ENCODE data around the gene MOB3B. TPM values are rescaled to one million over a fixed set of nuclear protein-coding genes. Genes with fewer than 3 reads are reported as not detected.

MOB3B gene
- total RNA-seq, 2 donors from 2014 or later, result 3.1 to 17.8 TPM

DNA sequence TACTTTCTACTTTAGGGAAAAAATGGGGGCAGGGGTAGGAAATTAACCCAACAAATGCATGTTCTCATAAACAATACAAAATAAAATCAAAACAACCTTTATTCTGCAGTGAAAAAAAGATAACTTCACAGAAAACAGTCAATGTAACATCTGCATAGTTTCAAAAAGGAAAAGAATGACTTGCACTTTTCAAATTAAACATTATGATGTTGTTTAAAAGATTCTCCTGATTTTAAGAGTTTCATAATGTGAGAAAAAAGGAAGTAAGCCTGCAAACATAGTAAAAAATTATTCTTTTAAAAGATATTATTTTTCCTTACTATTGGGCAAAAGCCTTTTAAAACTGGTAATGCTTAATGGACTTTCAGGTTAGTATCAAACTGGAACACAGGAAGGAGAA lies 36.1 kb upstream of the MOB3B start:
- intact Hi-C loops (cut with DNase I), result no loop called here
- H3K36me3 ChIP-seq, result no peaks in the 10 kb centered on the region
- H3K4me1 ChIP-seq (replicated peaks), result no peaks in the 10 kb centered on the region
- TF ChIP-seq POLR2A (IDR thresholded peaks at IDR 0.05), result no peak
- TF ChIP-seq, protein P1, sequence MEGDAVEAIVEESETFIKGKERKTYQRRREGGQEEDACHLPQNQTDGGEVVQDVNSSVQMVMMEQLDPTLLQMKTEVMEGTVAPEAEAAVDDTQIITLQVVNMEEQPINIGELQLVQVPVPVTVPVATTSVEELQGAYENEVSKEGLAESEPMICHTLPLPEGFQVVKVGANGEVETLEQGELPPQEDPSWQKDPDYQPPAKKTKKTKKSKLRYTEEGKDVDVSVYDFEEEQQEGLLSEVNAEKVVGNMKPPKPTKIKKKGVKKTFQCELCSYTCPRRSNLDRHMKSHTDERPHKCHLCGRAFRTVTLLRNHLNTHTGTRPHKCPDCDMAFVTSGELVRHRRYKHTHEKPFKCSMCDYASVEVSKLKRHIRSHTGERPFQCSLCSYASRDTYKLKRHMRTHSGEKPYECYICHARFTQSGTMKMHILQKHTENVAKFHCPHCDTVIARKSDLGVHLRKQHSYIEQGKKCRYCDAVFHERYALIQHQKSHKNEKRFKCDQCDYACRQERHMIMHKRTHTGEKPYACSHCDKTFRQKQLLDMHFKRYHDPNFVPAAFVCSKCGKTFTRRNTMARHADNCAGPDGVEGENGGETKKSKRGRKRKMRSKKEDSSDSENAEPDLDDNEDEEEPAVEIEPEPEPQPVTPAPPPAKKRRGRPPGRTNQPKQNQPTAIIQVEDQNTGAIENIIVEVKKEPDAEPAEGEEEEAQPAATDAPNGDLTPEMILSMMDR (IDR thresholded peaks at IDR 0.05), result no peak
- TF ChIP-seq POLR2AphosphoS5 (IDR thresholded peaks at IDR 0.05), result no peak
- no peak overlapping the region for H3K4me3 ChIP-seq
- H3K27ac ChIP-seq, result no peak overlapping the region
- H3K9me3 ChIP-seq, result no peaks in the 10 kb centered on the region
- DNase-seq (ENCODE audit: low spot score), result no peak
- H3K27me3 ChIP-seq (replicated peaks; ENCODE audit: insufficient read depth), result no peaks in the 10 kb centered on the region

DNA sequence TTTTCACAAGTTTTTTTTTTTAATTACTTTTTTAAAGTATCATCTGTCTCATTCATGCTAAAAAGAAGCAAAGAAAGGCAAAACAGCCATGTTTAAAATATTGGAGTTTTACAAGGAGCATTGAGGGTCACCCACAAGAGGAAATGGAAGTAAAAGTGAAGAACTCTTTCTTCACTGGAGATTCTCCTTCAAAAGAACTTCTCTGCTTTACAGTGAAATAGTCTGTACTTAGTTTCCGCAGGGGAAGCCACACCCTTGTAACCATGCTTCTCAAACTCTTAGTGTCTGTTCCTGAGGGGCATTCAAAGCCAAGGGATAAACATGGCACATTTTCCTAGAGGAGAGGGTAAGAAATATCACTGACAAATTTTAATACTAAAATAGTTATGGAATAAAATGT lies 35.1 kb upstream of the MOB3B start:
- H3K27me3 ChIP-seq (replicated peaks; ENCODE audit: insufficient read depth), result no peaks in the 10 kb centered on the region
- WGBS, result 77% methylated on average over 1 of the region's 1 CpG
- no peak overlapping the region for H3K27ac ChIP-seq
- no peak for DNase-seq (ENCODE audit: low spot score)
- TF ChIP-seq POLR2AphosphoS5 (IDR thresholded peaks at IDR 0.05), result no peak
- no peaks in the 10 kb centered on the region for H3K4me1 ChIP-seq (replicated peaks)
- H3K4me3 ChIP-seq, result no peak overlapping the region
- no peaks in the 10 kb centered on the region for H3K36me3 ChIP-seq
- intact Hi-C loops (cut with DNase I), result no loop called here
- H3K9me3 ChIP-seq, result no peaks in the 10 kb centered on the region

DNA sequence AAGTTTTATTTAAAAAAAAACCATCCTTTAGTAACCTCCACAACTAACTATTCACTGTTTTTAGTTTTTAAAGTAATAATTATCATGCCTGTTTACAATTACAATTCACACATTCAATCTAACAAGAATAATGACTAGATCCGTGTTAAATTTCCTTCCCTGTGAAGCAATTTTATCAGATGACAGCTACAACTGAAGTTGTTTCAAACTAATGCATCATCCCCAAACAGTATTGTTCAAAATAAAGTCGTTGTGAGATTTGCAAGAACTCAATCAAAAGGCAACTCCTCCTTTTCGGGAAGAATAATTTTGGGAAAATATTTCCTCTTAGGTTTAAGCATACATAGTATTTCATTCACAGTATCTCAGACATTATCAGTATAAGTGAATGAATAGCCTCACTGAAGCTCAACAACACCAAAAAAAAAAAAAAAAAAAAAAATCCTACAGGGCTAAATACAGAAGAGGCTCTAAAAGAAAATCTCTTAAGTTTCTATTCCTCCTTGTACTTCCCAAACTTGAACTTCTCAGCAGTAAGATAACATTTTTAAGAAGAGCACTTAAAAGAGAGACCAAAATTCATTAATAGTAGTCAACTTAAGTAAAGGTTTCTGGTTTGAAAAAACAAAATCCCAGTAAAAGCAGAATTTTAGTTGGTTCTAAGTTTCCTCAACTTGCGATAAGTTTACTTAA lies 34.3 kb upstream of the MOB3B start:
- TF ChIP-seq POLR2AphosphoS5 (IDR thresholded peaks at IDR 0.05), result no peak
- TF ChIP-seq, protein P1 (IDR thresholded peaks at IDR 0.05), result no peak
- no peak for TF ChIP-seq POLR2A (IDR thresholded peaks at IDR 0.05)
- no peak for DNase-seq (ENCODE audit: low spot score)
- 90% methylated on average over 4 of the region's 4 CpGs for WGBS
- no peaks in the 10 kb centered on the region for H3K36me3 ChIP-seq
- no peak overlapping the region for H3K4me3 ChIP-seq
- H3K4me1 ChIP-seq (replicated peaks), result no peaks in the 10 kb centered on the region
- no peaks in the 10 kb centered on the region for H3K27me3 ChIP-seq (replicated peaks; ENCODE audit: insufficient read depth)
- H3K9me3 ChIP-seq, result no peaks in the 10 kb centered on the region
- no peak overlapping the region for H3K27ac ChIP-seq
- intact Hi-C loops (cut with DNase I), result no loop called here

DNA sequence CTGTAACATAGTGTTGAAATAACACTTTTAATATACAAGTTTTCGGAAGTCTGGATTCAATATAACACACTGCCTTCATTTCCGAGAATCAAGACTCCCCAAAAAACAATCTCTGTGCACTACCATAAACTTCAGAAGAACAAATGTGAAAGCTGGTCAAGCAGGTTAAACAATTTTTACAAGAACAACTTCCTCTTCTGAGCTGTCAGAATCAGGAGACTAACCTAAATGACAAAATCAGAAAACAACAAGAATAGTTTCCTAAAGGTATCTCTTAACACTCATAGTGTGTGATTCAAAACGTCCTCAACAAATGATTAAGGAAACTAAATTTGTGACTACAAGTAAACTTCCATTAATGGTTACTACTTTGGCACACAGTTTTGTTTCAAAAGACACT lies 32.1 kb upstream of the MOB3B start:
- TF ChIP-seq POLR2A (IDR thresholded peaks at IDR 0.05), result no peak
- peak; percentile 82 for TF ChIP-seq POLR2AphosphoS5 (IDR thresholded peaks at IDR 0.05)
- no peaks in the 10 kb centered on the region for H3K9me3 ChIP-seq
- 43% methylated on average over 3 of the region's 3 CpGs for WGBS
- peak; percentile 21 for DNase-seq (ENCODE audit: low spot score)
- H3K27ac ChIP-seq, result peak overlapping the region; percentile 50 to 63
- no peaks in the 10 kb centered on the region for H3K4me1 ChIP-seq (replicated peaks)
- intact Hi-C loops (cut with DNase I), result no loop called here
- no peak overlapping the region for H3K4me3 ChIP-seq
- no peaks in the 10 kb centered on the region for H3K27me3 ChIP-seq (replicated peaks; ENCODE audit: insufficient read depth)
- H3K36me3 ChIP-seq, result no peaks in the 10 kb centered on the region

DNA sequence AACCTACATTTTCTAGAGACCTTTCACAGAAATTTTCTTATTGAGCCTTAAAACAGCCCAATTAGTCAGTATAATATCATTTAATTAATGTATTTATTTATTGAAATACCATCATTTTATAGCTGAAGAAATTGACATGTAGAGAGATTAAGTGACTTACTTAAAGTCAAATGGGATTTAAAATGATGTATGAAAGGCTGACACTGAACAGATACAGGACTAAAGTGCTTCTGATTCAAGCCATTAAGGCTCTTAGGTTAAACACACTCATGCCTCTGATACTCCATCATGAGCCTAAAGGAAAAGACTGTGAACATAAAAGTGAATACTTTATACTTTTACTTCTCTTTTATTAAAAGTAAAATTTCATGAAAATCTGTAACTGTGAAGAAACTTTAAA lies 30.8 kb upstream of the MOB3B start:
- Histone ChIP-seq H3K4me3 (no peak overlapping the region), H3K36me3 (peaks cover 0 to 5% of the 10 kb centered on the region in 2 donors), H3K4me1 (replicated peaks) (no peaks in the 10 kb centered on the region), H3K27ac (peak overlapping the region in 1 of 2 donors; percentile 50), H3K27me3 (replicated peaks; ENCODE audit: insufficient read depth) (no peaks in the 10 kb centered on the region), H3K9me3 (no peaks in the 10 kb centered on the region)
- no peak for TF ChIP-seq POLR2AphosphoS5 (IDR thresholded peaks at IDR 0.05)
- TF ChIP-seq, protein P1 (IDR thresholded peaks at IDR 0.05), result no peak
- TF ChIP-seq POLR2A (IDR thresholded peaks at IDR 0.05), result no peak
- intact Hi-C loops (cut with DNase I), result no loop called here
- no peak for DNase-seq (ENCODE audit: low spot score)

DNA sequence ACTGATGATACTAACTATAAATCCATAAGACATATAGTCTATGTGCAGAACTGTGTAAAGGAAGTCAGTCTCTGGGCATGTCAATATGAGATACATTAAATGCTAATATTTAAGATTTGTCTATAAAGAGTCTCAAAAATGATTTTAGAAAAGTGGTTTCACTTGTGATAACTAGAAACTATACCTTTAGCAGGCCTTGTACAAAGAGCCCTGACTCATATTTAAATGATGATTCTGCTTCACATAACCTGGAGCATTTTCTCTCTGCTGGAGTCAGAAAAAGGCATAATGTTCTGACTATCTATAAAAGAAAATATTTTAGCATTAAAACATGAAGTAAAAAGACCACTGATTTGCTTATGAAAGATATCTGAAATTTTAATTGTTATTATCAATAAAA lies 28.7 kb upstream of the MOB3B start:
- no peak for TF ChIP-seq POLR2AphosphoS5 (IDR thresholded peaks at IDR 0.05)
- peaks cover 0 to 5% of the 10 kb centered on the region in 2 donors for H3K36me3 ChIP-seq
- DNase-seq (ENCODE audit: low spot score), result no peak
- no peaks in the 10 kb centered on the region for H3K27me3 ChIP-seq (replicated peaks; ENCODE audit: insufficient read depth)
- H3K27ac ChIP-seq, result no peak overlapping the region
- H3K4me1 ChIP-seq (replicated peaks), result no peaks in the 10 kb centered on the region
- intact Hi-C loops (cut with DNase I), result no loop called here
- no peak overlapping the region for H3K4me3 ChIP-seq
- H3K9me3 ChIP-seq, result no peaks in the 10 kb centered on the region
